ENCODE measurements around the gene AFAP1L1. TPM values are rescaled to one million over a fixed set of nuclear protein-coding genes. Genes with fewer than 3 reads are reported as not detected.

Gene AFAP1L1
- total RNA-seq, result 73.2 and 76.2 TPM in 2 replicates
- polyA plus RNA-seq, result 6.2 and 7.9 TPM in 2 replicates
- 8.2 and 8.6 TPM in 2 replicates for polyA plus RNA-seq (2011; cell fraction: cytosol; rRNA removed)
- polyA plus RNA-seq (2011; cell fraction: nucleus; rRNA removed), result 16.9 and 21.2 TPM in 2 replicates
- 12.1 and 16.6 TPM in 2 replicates for polyA plus RNA-seq (2012)
- polyA minus RNA-seq, result 17.9 and 18.0 TPM in 2 replicates
- polyA minus RNA-seq (2011; cell fraction: cytosol; rRNA and poly(A)+ RNA removed), result 1.7 TPM
- polyA minus RNA-seq (2011; cell fraction: nucleus; rRNA and poly(A)+ RNA removed), result 16.1 and 17.1 TPM in 2 replicates
- percentile 85 among the genes with signal in this experiment for Bru-seq, nascent RNA
- percentile 88 among the genes with signal in this experiment for BruChase-seq, experiment 1, labeled RNA remaining after a 6-hour chase
- BruChase-seq, experiment 2, labeled RNA remaining after a 2-hour chase, result percentile 87 among the genes with signal in this experiment
- long read RNA-seq, full-length matches to known transcripts, result 91 of 135 reads
- long read RNA-seq, partial matches to known transcripts, result 14 of 135 reads
- long read RNA-seq, other reads (novel, unspliced or antisense), result 30 of 135 reads

- no TSS peak for BruUV-seq (replicated peaks)
- peaks cover 11% of the 10 kb centered on the region for H3K4me1 ChIP-seq (ENCODE audit: control insufficient read depth, extremely low read depth, insufficient read depth, low read length)
- dilution Hi-C loops (cut with MboI; ENCODE audit: extremely low pct_ligation_motif_present, low sequenced_read_pairs), result no loop called here
- intact Hi-C loops (cut with micrococcal nuclease), result loop anchor here (1.0 to 2.0 kb wide), 7 partner anchors 17 to 159 kb away; partner anchors contain the start of gene GRPEL2
- no peaks in the 10 kb centered on the region for H3K9me1 ChIP-seq (replicated peaks; ENCODE audit: control insufficient read depth, extremely low read depth, insufficient read depth, low read length)
- peaks cover 2% of the 10 kb centered on the region for H3K9me3 ChIP-seq (replicated peaks; ENCODE audit: control insufficient read depth, insufficient read depth, low read length)
- H4K20me1 ChIP-seq (replicated peaks; ENCODE audit: control insufficient read depth, extremely low read depth, insufficient read depth, low read length), result no peaks in the 10 kb centered on the region
- peak within 1 kb of the TSS; percentile 82 for H3K4me2 ChIP-seq (ENCODE audit: insufficient read depth, low read length)
- peak within 1 kb of the TSS; percentile 67 for H3K27ac ChIP-seq (ENCODE audit: insufficient read depth, low read depth, low read length)
- POLR2A ChIA-PET, result interaction anchor here (1.1 to 1.3 kb wide), 2 partner anchors 34 to 75 kb away, joined by 3 read pairs; no protein-coding TSS in a partner anchor
- CTCF ChIA-PET, result interaction anchor here (0.7 to 1.8 kb wide), 9 partner anchors 17 to 163 kb away, joined by 3 to 11 read pairs (median 5); no protein-coding TSS in a partner anchor
- DNase-seq (ENCODE audit: low read depth, low spot score) (peak; percentile 67), FAIRE-seq (peak; percentile 84)
- TF ChIP-seq EZH2 (IDR thresholded peaks at IDR 0.05; ENCODE audit: borderline replicate concordance, low read depth, low read length, severe bottlenecking), result no peak
- peak; percentile 63 for TF ChIP-seq POLR2A (IDR thresholded peaks at IDR 0.05; ENCODE audit: low read depth, low read length)
- TF ChIP-seq CTCF (IDR thresholded peaks at IDR 0.05; ENCODE audit: extremely low read depth in 1 of 2, insufficient read depth in 1 of 2, low read depth in 1 of 2, low read length in 2 of 2), result no peak
- TF ChIP-seq MYC (IDR thresholded peaks at IDR 0.05; ENCODE audit: low read depth, low read length), result peak; percentile 45
- TF ChIP-seq POLR2AphosphoS5 (IDR thresholded peaks at IDR 0.05; ENCODE audit: insufficient read depth, low read depth, low read length), result peak; percentile 53
- TF ChIP-seq MAX (IDR thresholded peaks at IDR 0.05; ENCODE audit: insufficient read depth, insufficient read length), result peak; percentile 41
- no peak for TF ChIP-seq FOS (IDR thresholded peaks at IDR 0.05; ENCODE audit: borderline replicate concordance, insufficient read depth, low read length)
- peak within 1 kb of the TSS; percentile 97 for H2AFZ ChIP-seq (ENCODE audit: low read depth, low read length)
- no peaks in the 10 kb centered on the region for H3K79me2 ChIP-seq (ENCODE audit: control insufficient read depth, insufficient read depth, low read length)
- no peaks in the 10 kb centered on the region for H3K27me3 ChIP-seq (ENCODE audit: control insufficient read depth in 2 of 2, insufficient read depth in 2 of 2, low read length in 2 of 2)
- no peaks in the 10 kb centered on the region for H3K36me3 ChIP-seq (ENCODE audit: control insufficient read depth in 2 of 2, extremely low read depth in 1 of 2, insufficient read depth in 2 of 2, low read length in 2 of 2)
- H3K9ac ChIP-seq (replicated peaks; ENCODE audit: extremely low read depth, insufficient read depth, low read length), result peak within 1 kb of the TSS; percentile 79
- peak within 1 kb of the TSS; percentile 62 to 96 (median 93) for H3K4me3 ChIP-seq (replicated peaks in 1 of 3; ENCODE audit: insufficient read depth in 1 of 3, low read depth in 1 of 3, low read length in 3 of 3)
Observed at GRCh38 chr5:149271716-149272563, at the start of gene AFAP1L1. TSS of gene AFAP1L1 (plus strand) at chr5:149271859. CDS start at chr5:149271969, 110 bp downstream.
